Astrocyte (in vitro differentiated cells and primary cell): ENCODE measurements around the gene NOX1. TPM values are rescaled to one million over a fixed set of nuclear protein-coding genes. Genes with fewer than 3 reads are reported as not detected.
A peak's percentile ranks its signal among the peaks of the same experiment; 100 is the strongest.

Source experiments
- DNase-seq: peaks from one replicate; pipeline ENCODE4 v3.0.0-alpha.2; 2010; ENCODE audit warnings: low read depth
- FAIRE-seq: peaks from 2 replicates; lab custom pipeline; 2011; peaks lifted over from hg19 to GRCh38; lab: Jason Lieb, UNC
- H2AFZ ChIP-seq: 2 replicates; pipeline ENCODE4 v1.6.0; 2012; ENCODE audit warnings: low read depth, low read length, inconsistent platforms
- H3K27ac ChIP-seq: 2 replicates; pipeline ENCODE4 v1.5.1; 2011; ENCODE audit warnings: low read depth, low read length, inconsistent platforms
- H3K27me3 ChIP-seq: 2 replicates; pipeline ENCODE4 v1.6.0; 2011; ENCODE audit warnings: low read length, inconsistent platforms; ENCODE audit not compliant: insufficient read depth
- H3K36me3 ChIP-seq: 2 replicates; pipeline ENCODE4 v1.5.1; 2011; ENCODE audit warnings: low read length, inconsistent platforms; ENCODE audit not compliant: insufficient read depth
- H3K4me1 ChIP-seq: 2 replicates; pipeline ENCODE4 v1.5.1; 2011; ENCODE audit warnings: low read length, inconsistent platforms; ENCODE audit not compliant: insufficient read depth
- H3K4me2 ChIP-seq: 2 replicates; pipeline ENCODE4 v1.6.0; 2012; ENCODE audit warnings: low read length, inconsistent platforms
- H3K4me3 ChIP-seq: 2 replicates; pipeline ENCODE4 v1.5.1; 2011; ENCODE audit warnings: low read depth, mild to moderate bottlenecking, low read length, inconsistent platforms; ENCODE audit not compliant: insufficient read depth
- H3K79me2 ChIP-seq: 2 replicates; pipeline ENCODE4 v1.6.0; 2012; ENCODE audit warnings: mild to moderate bottlenecking, low read length, inconsistent platforms; ENCODE audit not compliant: insufficient read depth
- H3K9ac ChIP-seq: 2 replicates; pipeline ENCODE4 v1.6.0; 2012; ENCODE audit warnings: mild to moderate bottlenecking, low read length, inconsistent platforms
- H3K9me3 ChIP-seq: 2 replicates; pipeline ENCODE4 v1.5.1; 2012; ENCODE audit warnings: low read depth, mild to moderate bottlenecking, low read length, inconsistent platforms; ENCODE audit not compliant: insufficient read depth
- H4K20me1 ChIP-seq: 2 replicates; pipeline ENCODE4 v1.6.0; 2012; ENCODE audit warnings: low read length, inconsistent platforms; ENCODE audit not compliant: insufficient read depth
- H3K27ac Mint-ChIP-seq: one replicate; pipeline ENCODE4 v1.8.0; 2021; ENCODE audit warnings: mild to moderate bottlenecking, mixed read lengths; ENCODE audit not compliant: unreplicated experiment
- H3K27me3 Mint-ChIP-seq: one replicate; pipeline ENCODE4 v1.8.0; 2021; ENCODE audit warnings: low read depth, mixed read lengths; ENCODE audit not compliant: unreplicated experiment
- H3K36me3 Mint-ChIP-seq: one replicate; pipeline ENCODE4 v1.8.0; 2021; ENCODE audit warnings: low read depth, mixed read lengths; ENCODE audit not compliant: unreplicated experiment
- H3K4me1 Mint-ChIP-seq: one replicate; pipeline ENCODE4 v1.8.0; 2021; ENCODE audit warnings: low read depth, mixed read lengths; ENCODE audit not compliant: unreplicated experiment
- H3K4me3 Mint-ChIP-seq: one replicate; pipeline ENCODE4 v1.8.0; 2021; ENCODE audit warnings: mild to moderate bottlenecking, moderate library complexity, mixed read lengths; ENCODE audit not compliant: unreplicated experiment
- H3K9me3 Mint-ChIP-seq: one replicate; pipeline ENCODE4 v1.8.0; 2021; ENCODE audit warnings: mild to moderate bottlenecking, mixed read lengths; ENCODE audit not compliant: unreplicated experiment
- CTCF ChIP-seq: IDR thresholded peaks from 2 replicates; pipeline ENCODE4 v1.5.1; 2011; ENCODE audit warnings: low read depth, mild to moderate bottlenecking, inconsistent platforms, low read length, moderate library complexity; ENCODE audit not compliant: insufficient read depth
- EZH2 ChIP-seq: IDR thresholded peaks from 2 replicates; pipeline ENCODE4 v1.6.1; 2012; ENCODE audit warnings: mild to moderate bottlenecking, low read length, inconsistent platforms; ENCODE audit not compliant: insufficient read depth
- total RNA-seq: library from RNA; stranded (reverse); gene quantifications from 2 replicates; pipeline ENCODE4 v1.2.1, GENCODE V29; 2021

Gene NOX1
- total RNA-seq, 1 donor from 2014 or later: not detected

DNA sequence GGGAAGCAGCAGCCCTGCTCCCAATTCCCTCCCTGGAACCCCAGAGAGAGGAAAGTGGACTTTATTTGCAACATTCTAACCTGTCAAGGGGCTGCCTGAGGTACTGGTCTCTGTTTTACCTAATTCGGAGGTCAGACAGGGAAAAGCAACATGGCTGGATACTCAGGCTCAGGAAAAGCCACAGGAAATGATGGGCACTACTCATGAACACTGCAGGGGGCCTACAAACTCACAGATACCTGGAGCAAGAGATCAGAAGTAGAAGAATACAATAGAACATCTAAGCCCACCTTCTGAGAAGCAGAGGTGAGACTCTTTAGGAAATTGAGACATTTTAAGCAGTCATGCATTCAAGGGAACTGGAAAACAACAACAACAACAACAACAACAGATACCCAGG, 69.4 kb downstream of the NOX1 start:
- Histone ChIP-seq H3K36me3 (no peaks in the 10 kb centered on the region), H2AFZ (no peak overlapping the region), H3K9ac (no peak overlapping the region), H3K27ac (no peak overlapping the region), H3K79me2 (no peaks in the 10 kb centered on the region), H3K9me3 (no peaks in the 10 kb centered on the region), H4K20me1 (no peaks in the 10 kb centered on the region), H3K4me2 (no peak overlapping the region), H3K4me1 (no peaks in the 10 kb centered on the region), H3K4me3 (no peak overlapping the region), H3K27me3 (no peaks in the 10 kb centered on the region)
- Mint-ChIP-seq H3K9me3 (peaks cover 4% of the 10 kb centered on the region), H3K4me3 (no peak overlapping the region), H3K27ac (no peak overlapping the region), H3K27me3 (peaks cover 2% of the 10 kb centered on the region), H3K4me1 (no peaks in the 10 kb centered on the region), H3K36me3 (no peaks in the 10 kb centered on the region)
- TF ChIP-seq CTCF (no peak), EZH2 (no peak)
- no peak for DNase-seq
- no peak for FAIRE-seq

GRCh38 chrX:100802843-100803242, 71.3 kb downstream of the NOX1 start:
- Histone ChIP-seq H3K4me1 (no peaks in the 10 kb centered on the region), H3K79me2 (no peaks in the 10 kb centered on the region), H4K20me1 (no peaks in the 10 kb centered on the region), H3K27me3 (no peaks in the 10 kb centered on the region), H3K27ac (no peak overlapping the region), H3K4me3 (no peak overlapping the region), H3K4me2 (no peak overlapping the region), H3K9me3 (no peaks in the 10 kb centered on the region), H2AFZ (no peak overlapping the region), H3K36me3 (no peaks in the 10 kb centered on the region), H3K9ac (no peak overlapping the region)
- Mint-ChIP-seq H3K36me3 (no peaks in the 10 kb centered on the region), H3K4me3 (no peak overlapping the region), H3K27ac (no peak overlapping the region), H3K9me3 (peaks cover 1% of the 10 kb centered on the region), H3K4me1 (no peaks in the 10 kb centered on the region), H3K27me3 (no peaks in the 10 kb centered on the region)
- DNase-seq: no peak
- peak; percentile 97 for FAIRE-seq
- TF ChIP-seq EZH2 (no peak), CTCF (no peak)

DNA sequence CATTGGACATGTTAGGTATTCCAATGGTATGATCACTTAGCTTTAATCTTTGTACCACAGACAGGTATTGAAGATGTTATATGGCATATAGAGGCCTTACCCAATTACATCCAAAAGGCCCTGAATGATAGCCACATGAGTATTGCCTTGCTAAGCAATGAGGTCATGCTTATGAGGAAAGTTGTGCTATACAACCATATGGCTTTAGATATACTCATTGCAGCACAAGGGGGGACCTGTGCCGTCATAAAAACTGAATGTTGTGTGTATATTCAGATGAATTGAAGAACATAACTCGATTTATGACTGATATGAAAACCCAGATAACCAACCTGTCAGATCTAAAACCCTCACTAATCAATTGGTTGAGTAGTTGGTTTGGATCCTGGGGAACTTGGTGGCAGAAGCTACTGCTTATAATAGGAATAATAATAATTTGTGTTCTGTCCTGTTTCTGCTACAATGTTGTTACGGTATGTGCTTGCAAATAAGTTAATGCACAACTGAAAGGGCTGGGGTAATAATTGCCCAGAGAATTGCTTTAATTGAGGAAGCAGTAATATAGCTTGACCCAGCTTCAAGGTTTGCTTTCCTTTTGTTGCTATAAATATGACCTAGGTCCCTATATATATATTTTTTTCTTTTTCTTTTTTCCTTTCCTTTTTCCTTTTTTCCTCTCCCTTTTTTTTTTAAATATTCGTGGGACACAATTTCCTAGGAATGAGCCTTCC, 75.5 kb downstream of the NOX1 start:
- TF ChIP-seq EZH2 (no peak), CTCF (no peak)

More for the DNA sequence above, 75.5 kb downstream of the NOX1 start:
- H3K27ac ChIP-seq: no peak overlapping the region
- H3K4me3 ChIP-seq: no peak overlapping the region
- Mint-ChIP-seq H3K9me3 (no peaks in the 10 kb centered on the region), H3K27me3 (no peaks in the 10 kb centered on the region), H3K4me1 (no peaks in the 10 kb centered on the region), H3K36me3 (no peaks in the 10 kb centered on the region), H3K27ac (no peak overlapping the region), H3K4me3 (no peak overlapping the region)
- no peak for DNase-seq
- H3K79me2 ChIP-seq: no peaks in the 10 kb centered on the region
- H3K36me3 ChIP-seq: no peaks in the 10 kb centered on the region
- FAIRE-seq: peak; percentile 88
- no peaks in the 10 kb centered on the region for H3K4me1 ChIP-seq
- H3K9me3 ChIP-seq: no peaks in the 10 kb centered on the region
- H2AFZ ChIP-seq: no peak overlapping the region
- H3K27me3 ChIP-seq: no peaks in the 10 kb centered on the region
- H4K20me1 ChIP-seq: no peaks in the 10 kb centered on the region
- no peak overlapping the region for H3K9ac ChIP-seq
- H3K4me2 ChIP-seq: no peak overlapping the region
